Parathyroid adenoma (tissue), 2 donors: ENCODE measurements around the gene DMAC2.

ENCODE experiments used
- H2AFZ ChIP-seq: fragments of 300-600 bp; sonication (generic); one replicate; pipeline ENCODE4 v1.7.0; 2017; ENCODE audit warnings: antibody characterized with exemption, mild to moderate bottlenecking
- H3K27ac ChIP-seq: fragments of 300-600 bp; sonication (generic); one replicate; pipeline ENCODE4 v1.7.0; 2017
- H3K27me3 ChIP-seq: fragments of 300-600 bp; sonication (generic); one replicate; pipeline ENCODE4 v1.7.0; 2017; ENCODE audit warnings: low read length; ENCODE audit not compliant: control insufficient read depth, insufficient read depth
- H3K36me3 ChIP-seq: fragments of 300-600 bp; sonication (generic); one replicate; pipeline ENCODE4 v1.7.0; 2017; ENCODE audit warnings: low read length; ENCODE audit not compliant: control insufficient read depth, insufficient read depth
- H3K4me1 ChIP-seq: fragments of 300-600 bp; sonication (generic); one replicate; pipeline ENCODE4 v1.7.0; 2017; ENCODE audit warnings: control low read depth
- H3K4me2 ChIP-seq: fragments of 300-600 bp; sonication (generic); one replicate; pipeline ENCODE4 v1.7.0; 2017; ENCODE audit warnings: low read length
- H3K4me3 ChIP-seq: fragments of 300-600 bp; sonication (generic); one replicate; pipeline ENCODE4 v1.7.0; 2017; ENCODE audit warnings: low read depth, low read length
- H3K79me2 ChIP-seq: fragments of 300-600 bp; sonication (generic); one replicate; pipeline ENCODE4 v1.7.0; 2017; ENCODE audit warnings: control low read depth
- H3K9ac ChIP-seq: fragments of 300-600 bp; sonication (generic); one replicate; pipeline ENCODE4 v1.7.0; 2017; ENCODE audit warnings: mild to moderate bottlenecking
- H3K9me3 ChIP-seq: fragments of 300-600 bp; sonication (generic); one replicate; pipeline ENCODE4 v1.7.0; 2017; ENCODE audit warnings: low read length; ENCODE audit not compliant: control insufficient read depth
- TF ChIP-seq, protein P1 (sequence below): fragments of 300-600 bp; sonication (generic); IDR thresholded peaks from one replicate; pipeline ENCODE4 v1.7.0; 2017; ENCODE audit warnings: antibody characterized with exemption, mild to moderate bottlenecking
- donor health status: primary hyperparathyroidism.

The DMAC2 gene

DNA sequence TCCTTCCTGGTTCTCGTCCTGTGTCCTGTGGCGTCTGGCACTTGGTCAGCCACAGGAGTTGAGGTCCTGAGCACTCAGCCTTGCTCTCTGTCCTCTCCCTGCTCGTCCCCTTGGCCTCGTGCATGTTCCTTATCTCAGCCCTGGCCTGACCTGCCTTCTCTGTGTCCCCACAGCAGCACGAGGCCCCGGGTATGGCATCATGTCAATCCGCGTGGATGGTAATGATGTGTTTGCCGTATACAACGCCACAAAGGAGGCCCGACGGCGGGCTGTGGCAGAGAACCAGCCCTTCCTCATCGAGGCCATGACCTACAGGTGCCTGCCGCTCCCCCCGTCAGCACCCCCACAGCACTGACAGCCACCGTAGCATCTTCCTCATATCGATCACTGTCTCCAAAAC, 17.3 kb downstream of the DMAC2 start:
- Histone ChIP-seq H3K79me2 (no peaks in the 10 kb centered on the region), H3K27ac (no peak overlapping the region), H3K9me3 (no peaks in the 10 kb centered on the region), H3K36me3 (no peaks in the 10 kb centered on the region), H3K4me2 (no peak overlapping the region), H3K4me3 (no peak overlapping the region), H2AFZ (no peak overlapping the region), H3K27me3 (no peaks in the 10 kb centered on the region), H3K9ac (no peak overlapping the region), H3K4me1 (peaks cover 5% of the 10 kb centered on the region)
- TF ChIP-seq, protein P1, sequence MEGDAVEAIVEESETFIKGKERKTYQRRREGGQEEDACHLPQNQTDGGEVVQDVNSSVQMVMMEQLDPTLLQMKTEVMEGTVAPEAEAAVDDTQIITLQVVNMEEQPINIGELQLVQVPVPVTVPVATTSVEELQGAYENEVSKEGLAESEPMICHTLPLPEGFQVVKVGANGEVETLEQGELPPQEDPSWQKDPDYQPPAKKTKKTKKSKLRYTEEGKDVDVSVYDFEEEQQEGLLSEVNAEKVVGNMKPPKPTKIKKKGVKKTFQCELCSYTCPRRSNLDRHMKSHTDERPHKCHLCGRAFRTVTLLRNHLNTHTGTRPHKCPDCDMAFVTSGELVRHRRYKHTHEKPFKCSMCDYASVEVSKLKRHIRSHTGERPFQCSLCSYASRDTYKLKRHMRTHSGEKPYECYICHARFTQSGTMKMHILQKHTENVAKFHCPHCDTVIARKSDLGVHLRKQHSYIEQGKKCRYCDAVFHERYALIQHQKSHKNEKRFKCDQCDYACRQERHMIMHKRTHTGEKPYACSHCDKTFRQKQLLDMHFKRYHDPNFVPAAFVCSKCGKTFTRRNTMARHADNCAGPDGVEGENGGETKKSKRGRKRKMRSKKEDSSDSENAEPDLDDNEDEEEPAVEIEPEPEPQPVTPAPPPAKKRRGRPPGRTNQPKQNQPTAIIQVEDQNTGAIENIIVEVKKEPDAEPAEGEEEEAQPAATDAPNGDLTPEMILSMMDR: no peak

DNA sequence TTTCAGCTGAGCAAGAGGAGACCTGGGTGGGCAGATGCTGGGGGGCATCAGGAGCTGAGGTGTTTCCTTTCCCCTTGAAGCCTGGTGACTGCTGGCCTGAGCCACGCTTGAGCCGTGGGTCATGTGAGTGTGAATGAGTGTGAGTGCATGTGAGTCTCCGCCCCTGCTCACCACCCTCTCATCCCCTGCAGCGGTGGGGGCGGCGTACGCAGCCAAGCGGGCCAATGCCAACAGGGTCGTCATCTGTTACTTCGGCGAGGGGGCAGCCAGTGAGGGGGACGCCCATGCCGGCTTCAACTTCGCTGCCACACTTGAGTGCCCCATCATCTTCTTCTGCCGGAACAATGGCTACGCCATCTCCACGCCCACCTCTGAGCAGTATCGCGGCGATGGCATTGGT, 17.7 kb downstream of the DMAC2 start:
- Histone ChIP-seq H3K4me3 (no peak overlapping the region), H3K27ac (no peak overlapping the region), H3K79me2 (no peaks in the 10 kb centered on the region)

DNA sequence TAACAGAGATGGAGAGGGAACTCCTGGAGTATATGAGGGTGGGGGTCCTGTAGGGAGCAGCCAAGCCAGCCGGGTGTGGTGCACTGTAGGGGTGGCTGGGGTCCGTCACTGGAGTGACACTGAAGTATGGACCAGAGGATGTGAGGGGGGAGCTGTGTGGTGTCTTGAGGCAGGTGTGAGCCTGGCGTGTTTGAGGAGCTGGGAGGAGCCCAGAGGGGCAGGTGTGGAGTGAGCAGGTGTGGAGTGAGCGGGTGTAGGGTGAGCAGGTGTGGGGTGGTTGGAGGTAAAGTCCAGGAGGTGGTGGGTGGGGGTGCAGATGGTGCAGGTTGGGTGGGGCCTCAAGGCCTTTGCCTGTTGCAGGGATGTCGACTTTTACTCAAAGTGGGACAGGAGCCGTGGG, 18.4 kb downstream of the DMAC2 start:
- peaks cover under 1% of the 10 kb centered on the region for H3K79me2 ChIP-seq
- no peak overlapping the region for H3K4me3 ChIP-seq
- H3K9ac ChIP-seq: no peak overlapping the region
- no peaks in the 10 kb centered on the region for H3K36me3 ChIP-seq
- no peak overlapping the region for H3K4me2 ChIP-seq
- no peak overlapping the region for H2AFZ ChIP-seq
- H3K27ac ChIP-seq: no peak overlapping the region
- no peaks in the 10 kb centered on the region for H3K4me1 ChIP-seq
- TF ChIP-seq, protein P1: no peak
- H3K27me3 ChIP-seq: no peaks in the 10 kb centered on the region
- H3K9me3 ChIP-seq: no peaks in the 10 kb centered on the region

More for the DNA sequence above, 17.7 kb downstream of the DMAC2 start:
- Histone ChIP-seq H3K4me1 (peaks cover 2% of the 10 kb centered on the region), H3K27me3 (no peaks in the 10 kb centered on the region), H3K36me3 (no peaks in the 10 kb centered on the region), H3K9me3 (no peaks in the 10 kb centered on the region), H3K9ac (no peak overlapping the region), H2AFZ (no peak overlapping the region), H3K4me2 (no peak overlapping the region)
- TF ChIP-seq, protein P1: no peak

DNA sequence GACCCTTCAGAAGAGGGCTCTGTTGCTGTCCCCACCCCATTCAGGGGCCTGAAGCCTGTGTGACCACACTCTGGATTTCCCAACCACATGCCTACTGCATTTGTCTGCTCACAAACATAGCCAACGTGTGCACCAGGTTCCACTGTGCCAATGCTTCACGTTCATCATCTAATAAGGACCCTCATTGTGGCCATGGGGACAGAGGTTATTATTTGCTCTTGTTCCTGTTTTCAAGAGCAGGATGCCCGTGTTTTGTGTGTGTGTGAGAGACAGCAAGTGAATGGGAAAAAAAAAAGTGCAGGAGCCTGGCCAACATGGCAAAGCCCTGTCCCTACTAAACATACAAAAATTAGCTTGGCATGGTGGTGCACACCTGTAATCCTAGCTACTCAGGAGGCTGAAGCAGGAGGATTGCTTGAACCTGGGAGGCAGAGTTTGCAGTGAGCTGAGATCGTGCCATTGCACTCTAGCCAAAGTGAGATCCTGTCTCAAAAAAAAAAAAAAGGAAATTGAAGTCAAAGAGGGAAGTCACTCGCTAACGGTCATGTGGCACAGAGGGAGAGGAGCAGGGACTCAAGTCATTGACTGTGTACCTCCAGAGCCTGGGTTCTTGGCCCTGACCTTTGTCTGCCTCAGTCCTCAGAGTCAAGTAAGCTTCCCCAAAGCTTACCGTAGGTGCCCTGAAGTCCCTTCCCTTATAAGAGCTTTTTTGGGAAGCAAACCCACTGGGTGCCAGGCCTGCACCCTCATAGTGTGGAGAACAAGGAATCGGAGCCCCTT, 19.4 kb downstream of the DMAC2 start:
- Histone ChIP-seq H3K9me3 (no peaks in the 10 kb centered on the region), H3K27ac (no peak overlapping the region), H3K4me1 (peaks cover 1% of the 10 kb centered on the region), H3K36me3 (no peaks in the 10 kb centered on the region), H3K27me3 (no peaks in the 10 kb centered on the region), H3K4me3 (no peak overlapping the region), H3K9ac (no peak overlapping the region), H3K4me2 (no peak overlapping the region), H3K79me2 (peaks cover 4% of the 10 kb centered on the region), H2AFZ (no peak overlapping the region)
- TF ChIP-seq, protein P1: no peak

DNA sequence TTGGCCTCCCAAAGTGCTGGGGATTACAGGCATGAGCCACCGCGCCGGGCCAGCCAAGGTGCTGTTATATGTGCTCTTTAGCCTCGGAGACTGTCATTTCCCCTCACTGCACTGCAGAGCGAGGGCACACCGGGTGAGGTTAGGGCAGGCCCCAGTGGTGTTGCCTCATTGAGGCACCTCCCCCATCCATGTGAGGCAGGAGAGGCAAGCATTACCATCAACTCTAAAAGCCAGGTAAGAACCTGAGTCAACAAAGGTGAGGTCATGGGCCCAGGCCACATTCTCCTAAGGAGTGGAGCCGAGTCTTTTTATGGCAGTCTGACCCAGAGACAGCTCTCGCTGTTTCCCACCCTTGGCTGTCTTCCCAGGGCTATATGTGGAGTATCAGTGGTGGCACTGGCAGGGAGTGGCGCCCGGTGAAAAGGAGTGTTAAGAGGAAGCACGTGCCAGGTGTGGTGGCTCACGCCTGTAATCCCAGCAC, 23.5 kb downstream of the DMAC2 start:
- H3K9me3 ChIP-seq: no peaks in the 10 kb centered on the region
- no peak overlapping the region for H3K27ac ChIP-seq
- H3K9ac ChIP-seq: no peak overlapping the region
- H3K4me2 ChIP-seq: no peak overlapping the region
- peaks cover 19% of the 10 kb centered on the region for H3K4me1 ChIP-seq
- TF ChIP-seq, protein P1: no peak
- no peak overlapping the region for H2AFZ ChIP-seq
- peaks cover 4% of the 10 kb centered on the region for H3K79me2 ChIP-seq
- no peaks in the 10 kb centered on the region for H3K27me3 ChIP-seq
- H3K36me3 ChIP-seq: no peaks in the 10 kb centered on the region
- no peak overlapping the region for H3K4me3 ChIP-seq
